ENCODE results near the gene P3H2.
"Not testable (repeated sequence)": the region's sequence is repeated elsewhere in the genome, so short reads cannot be mapped to it uniquely, and the experiment has no call there.

Gene P3H2, protein sequence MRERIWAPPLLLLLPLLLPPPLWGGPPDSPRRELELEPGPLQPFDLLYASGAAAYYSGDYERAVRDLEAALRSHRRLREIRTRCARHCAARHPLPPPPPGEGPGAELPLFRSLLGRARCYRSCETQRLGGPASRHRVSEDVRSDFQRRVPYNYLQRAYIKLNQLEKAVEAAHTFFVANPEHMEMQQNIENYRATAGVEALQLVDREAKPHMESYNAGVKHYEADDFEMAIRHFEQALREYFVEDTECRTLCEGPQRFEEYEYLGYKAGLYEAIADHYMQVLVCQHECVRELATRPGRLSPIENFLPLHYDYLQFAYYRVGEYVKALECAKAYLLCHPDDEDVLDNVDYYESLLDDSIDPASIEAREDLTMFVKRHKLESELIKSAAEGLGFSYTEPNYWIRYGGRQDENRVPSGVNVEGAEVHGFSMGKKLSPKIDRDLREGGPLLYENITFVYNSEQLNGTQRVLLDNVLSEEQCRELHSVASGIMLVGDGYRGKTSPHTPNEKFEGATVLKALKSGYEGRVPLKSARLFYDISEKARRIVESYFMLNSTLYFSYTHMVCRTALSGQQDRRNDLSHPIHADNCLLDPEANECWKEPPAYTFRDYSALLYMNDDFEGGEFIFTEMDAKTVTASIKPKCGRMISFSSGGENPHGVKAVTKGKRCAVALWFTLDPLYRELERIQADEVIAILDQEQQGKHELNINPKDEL

GRCh38 chr3:190120269-190121060 lies at the start of gene P3H2:
P3H2 (minus strand) TSS chr3:190120897; CDS start chr3:190120731, 166 bp downstream.
- no peak for DNase-seq

DNA sequence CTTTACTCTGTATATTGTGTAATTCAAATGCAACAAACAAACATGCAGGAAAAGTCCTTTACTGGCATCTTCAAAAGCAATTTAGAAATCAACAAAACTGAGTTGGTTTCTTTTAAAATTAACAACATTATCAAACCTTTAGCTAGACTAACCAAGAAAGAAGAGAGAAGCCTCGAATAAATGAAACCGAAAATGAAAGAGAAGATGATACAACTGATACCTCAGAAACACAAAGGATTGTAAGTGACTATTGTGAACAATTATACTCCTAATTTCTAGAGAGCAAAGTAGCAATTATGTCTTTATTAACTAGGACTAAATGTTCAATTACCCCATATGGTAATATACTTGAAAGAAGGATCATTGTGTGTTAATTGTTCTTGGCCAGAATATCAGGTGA lies 49.2 kb upstream of the P3H2 start:
- DNase-seq: no peak

DNA sequence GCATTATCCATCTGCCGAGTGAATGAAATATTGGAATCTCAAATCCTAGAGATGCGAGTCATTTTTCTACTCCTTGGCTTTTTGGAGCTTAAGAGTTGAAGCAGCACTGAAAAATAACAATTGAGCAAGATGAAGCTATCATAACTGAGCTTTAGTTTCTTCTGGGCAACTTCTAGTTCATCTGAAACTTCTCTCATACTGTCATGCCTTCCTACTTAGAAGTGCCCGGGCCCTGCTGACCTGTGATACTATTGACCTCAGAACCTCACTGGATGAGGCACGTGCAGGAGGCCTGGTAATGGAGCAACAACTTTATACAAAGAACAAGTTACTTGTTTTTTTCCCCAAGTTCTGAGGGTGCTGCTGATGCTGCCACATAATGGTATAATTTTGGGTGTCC lies 48.5 kb upstream of the P3H2 start:
- no peak for DNase-seq

DNA sequence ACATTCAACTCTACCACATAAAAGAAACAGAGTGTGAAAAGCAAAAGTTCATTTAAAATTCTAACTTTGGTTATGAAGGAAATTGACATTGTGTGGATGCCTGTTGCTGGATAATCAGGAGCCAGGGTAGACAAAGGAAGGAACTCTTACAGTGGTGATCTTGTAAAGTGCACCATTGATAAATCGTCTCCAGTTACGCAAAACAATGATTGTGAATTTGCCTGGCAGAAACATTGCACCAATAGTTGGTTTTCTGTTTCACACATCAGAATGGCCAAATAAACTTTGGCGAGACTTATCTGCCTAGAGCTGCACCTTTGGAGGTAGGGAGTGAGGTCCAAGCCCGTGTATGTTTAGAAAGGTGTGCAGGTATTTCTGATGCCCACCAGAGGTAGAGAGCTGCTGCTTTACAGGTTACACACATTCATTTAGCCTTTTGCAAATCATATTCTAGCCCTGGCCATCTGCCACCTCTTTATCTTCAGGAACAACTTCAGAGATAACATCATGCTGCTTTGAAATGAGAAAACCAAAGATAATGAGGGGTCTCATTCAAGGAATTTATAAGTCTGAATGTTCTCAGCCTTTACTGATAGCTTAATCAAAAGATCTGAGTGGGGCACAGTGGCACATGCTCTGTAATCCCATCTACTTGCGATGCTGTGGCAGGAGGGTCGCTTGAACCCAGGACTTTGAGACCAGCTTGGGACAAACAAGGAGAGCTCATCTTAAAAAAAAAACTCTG lies 47.4 kb upstream of the P3H2 start:
- DNase-seq: no peak

DNA sequence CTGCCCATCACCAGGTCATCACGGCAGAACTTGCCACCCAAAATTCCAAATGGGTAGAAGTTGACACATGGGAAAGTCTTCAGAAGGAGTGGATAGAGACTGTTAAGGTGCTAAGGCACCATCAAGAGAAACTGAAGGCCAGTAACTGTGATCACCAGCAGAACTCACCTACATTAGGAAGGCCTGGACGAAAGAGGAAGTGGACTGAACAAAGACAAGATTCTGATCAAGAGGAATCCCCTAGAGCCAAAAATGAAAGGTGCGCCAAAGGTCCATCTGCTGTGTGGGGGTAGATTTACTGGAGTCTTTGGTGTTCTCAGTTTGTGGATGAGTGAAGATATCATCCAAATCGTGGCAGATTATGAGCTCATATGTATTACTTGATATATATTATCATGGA lies 46.3 kb upstream of the P3H2 start:
- no peak for DNase-seq

- DNase-seq: no peak
Measured at GRCh38 chr3:190165253-190165652, 44.6 kb upstream of the P3H2 start.

DNA sequence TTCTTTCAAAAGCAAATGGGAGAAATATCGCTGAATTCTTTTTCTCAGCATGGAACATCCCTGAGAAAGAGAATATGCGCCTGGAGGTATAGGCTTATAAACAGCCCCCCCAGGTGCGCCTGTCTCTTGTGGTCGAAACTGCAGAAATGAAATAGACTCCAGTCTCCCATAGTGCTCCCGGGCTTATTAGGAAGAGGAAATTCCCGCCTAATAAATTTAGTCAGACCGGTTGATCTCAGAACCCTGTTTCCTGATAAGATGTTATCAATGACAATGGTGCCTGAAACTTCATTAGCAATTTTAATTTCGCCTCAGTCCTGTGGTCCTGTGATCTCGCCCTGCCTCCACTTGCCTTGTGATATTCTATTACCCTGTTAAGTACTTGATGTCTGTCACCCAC lies 41.3 kb upstream of the P3H2 start:
- DNase-seq: not testable (repeated sequence)

DNA sequence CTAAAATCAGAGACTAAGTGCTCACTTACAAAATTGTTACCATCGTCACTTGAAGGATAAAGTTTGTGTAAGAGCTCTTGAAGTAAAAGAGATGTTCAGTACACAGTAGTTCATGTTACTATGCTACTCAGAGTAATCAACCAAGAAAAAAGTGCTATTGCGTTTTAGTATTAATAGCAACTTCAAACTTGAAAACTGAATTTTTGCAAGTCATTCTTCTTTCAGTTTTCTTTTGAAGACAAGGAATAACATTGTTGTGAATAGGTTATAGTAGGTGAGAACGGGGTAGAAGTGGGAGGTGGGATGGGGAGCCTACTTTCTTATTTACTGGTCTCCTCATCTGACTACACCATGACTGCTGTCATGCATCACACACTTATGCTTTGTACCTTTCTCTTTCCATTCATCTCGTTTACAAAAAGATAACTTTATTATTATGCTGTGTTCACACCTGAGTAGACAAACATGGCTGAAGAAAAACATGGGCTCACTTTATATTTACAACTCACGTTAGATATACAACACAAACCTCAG lies 39.3 kb upstream of the P3H2 start:
- DNase-seq: no peak

GRCh38 chr3:190158261-190158660 lies 37.6 kb upstream of the P3H2 start:
- DNase-seq: no peak

DNA sequence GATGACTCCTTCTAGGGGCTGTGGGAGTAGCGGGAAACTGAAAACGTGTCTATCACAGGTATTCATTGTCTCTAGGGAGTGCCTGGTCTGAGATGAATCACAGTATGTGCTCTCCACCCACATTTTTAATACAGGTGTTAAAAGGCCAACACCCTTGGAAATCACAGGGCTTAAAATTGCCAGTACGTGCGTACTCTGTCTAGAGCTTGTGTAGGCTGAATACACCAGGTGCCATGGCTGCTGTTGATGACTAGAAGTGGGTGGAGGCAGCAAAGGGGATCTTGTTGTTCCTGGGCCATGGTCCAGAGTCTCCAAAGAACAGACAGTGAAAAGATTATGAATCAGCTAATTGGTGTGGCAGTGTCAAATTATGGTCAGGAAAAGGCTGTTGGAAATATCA lies 35.1 kb upstream of the P3H2 start:
- no peak for DNase-seq

GRCh38 chr3:190150681-190151080 lies 30.0 kb upstream of the P3H2 start:
- no peak for DNase-seq

DNA sequence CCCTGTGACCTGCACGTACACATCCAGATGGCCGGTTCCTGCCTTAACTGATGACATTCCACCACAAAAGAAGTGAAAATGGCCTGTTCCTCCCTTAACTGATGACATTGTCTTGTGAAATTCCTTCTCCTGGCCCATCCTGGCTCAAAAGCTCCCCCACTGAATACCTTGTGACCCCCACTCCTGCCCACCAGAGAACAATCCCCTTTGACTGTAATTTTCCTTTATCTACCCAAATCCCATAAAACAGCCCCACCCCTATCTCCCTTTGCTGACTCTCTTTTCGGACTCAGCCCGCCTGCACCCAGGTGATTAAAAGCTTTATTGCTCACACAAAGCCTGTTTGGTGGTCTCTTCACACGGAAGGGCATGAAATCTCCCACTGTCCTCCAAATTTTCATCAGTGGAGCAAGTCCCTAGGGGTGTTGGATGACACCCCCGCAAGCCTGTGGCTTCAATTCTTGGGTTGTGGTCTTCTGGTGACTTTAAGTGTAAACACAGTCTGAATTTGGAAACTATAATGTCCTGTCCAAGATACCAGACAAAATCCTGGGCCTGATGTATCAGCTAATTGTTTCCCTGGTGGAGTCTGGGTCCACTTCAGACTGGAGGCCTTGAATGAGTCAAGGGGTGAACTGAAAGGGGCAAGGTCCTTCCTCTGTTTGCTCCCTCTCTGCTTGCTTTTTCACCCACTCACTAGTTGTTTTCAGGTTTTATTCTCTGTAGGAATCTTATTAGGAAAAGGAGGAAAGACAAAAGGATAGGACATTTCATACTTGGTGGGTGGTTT lies 29.3 kb upstream of the P3H2 start:
- not testable (repeated sequence) for DNase-seq

DNA sequence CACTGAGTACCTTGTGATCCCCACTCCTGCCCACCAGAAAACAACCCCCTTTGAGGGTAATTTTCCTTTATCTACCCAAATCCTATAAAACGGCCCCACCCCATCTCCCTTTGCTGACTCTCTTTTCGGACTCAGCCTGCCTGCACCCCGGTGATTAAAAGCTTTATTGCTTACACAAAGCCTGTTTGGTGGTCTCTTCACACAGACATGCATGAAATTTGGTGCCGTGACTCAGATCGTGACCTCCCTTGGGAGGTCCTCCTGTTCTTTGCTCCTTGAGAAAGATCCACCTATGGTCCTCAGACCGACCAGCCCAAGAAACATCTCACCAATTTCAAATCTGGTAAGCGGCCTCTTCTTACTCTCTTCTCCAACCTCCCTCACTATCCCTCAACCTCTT lies 24.1 kb upstream of the P3H2 start:
- DNase-seq: not testable (repeated sequence)

DNA sequence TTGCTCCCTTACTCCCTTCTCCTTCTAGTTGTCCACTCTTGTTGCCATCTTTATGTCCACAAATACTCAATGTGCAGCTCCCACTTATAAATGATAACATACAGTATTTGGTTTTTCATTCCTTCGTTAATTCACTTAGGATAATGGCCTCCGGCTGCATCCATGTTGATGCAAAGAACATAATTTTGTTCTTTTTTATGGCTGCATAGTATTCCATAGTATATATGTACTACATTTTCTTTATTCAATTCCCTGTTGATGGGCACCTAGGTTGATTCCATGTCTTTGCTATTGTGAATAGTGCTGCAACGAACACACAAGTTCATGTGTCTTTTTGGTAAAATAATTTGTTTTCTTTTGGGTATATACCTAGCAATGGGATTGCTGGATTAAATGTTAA lies 21.3 kb upstream of the P3H2 start:
- DNase-seq: no peak

GRCh38 chr3:190139365-190139764 lies 18.7 kb upstream of the P3H2 start:
- no peak for DNase-seq

- no peak for DNase-seq
Measured at GRCh38 chr3:190132371-190132770, 11.7 kb upstream of the P3H2 start.

DNA sequence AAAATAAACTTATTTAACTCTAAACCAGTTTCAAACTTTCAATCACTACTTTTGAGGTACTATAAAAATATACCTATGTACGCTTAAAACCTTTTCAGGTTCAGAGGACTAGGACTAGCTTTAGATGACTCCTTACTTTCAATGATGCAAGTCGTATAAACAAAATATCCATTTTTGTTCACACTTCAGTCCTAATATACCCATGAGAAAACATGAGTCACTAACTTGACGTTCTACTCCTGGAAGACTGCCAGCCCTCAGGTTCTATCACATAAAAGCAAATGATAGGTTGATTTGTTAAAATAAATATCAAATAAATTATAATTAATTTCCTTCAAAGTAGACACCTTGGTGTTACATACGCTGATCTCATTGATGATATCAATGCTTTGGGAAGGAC lies 10.6 kb upstream of the P3H2 start:
- DNase-seq: no peak

DNA sequence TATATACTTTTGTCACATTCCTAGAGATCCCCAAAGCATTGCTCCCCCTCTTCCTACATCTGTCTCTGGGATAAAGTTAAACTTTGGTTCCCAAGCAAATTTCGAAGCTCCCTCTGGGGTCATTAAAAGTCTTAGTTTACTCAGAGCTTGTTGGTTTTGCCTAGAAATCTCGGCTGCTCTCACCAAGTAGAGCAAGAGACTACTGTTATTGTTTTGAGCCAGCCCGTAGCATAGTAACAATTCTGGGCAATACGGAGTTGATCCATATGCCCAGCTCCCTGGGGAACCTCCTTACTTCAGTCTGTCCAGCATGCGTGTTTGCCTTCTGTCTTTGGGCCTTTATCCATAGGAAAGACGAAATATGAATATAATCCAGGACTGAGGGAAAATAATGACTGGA lies 10.0 kb upstream of the P3H2 start:
- DNase-seq: no peak

DNA sequence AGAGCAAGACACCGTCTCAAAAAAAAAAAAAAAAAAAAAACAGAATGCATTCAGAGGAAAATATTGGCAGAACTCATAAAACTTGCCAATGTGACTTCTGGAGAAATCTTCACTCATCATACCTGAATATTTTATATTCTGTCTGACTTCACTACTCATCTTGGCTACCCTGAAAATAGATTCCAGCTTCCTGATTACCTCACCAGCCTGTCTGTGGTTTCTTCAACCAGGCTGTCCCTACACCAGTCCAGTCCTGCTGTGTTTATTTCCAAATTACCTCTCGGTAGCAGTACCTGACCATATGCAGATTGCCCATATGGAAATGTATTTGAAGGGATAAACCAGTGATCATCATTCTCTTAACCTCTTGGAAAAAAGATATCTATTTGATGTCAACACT lies 9.3 kb upstream of the P3H2 start:
- no peak for DNase-seq

DNA sequence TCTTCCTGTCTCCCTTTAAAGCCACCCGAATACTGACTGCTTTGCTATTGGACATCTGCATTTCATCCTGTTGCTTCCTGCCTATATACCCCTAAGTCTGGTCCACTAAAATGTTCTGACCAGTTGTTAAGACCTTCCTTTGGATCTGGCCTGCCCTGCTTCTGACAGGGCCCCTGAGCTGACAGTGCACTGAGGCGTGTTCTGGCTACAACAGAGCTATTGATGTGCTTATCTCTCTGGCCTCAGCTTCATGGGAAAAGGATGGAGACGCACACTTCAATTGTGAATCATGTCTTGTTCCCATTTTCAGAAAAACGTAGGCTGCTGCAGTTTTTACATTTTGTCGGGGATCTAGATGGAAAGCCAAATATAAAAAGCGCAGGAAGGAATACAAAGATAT lies 7.1 kb upstream of the P3H2 start:
- no peak for DNase-seq

GRCh38 chr3:190127195-190127594 lies 6.5 kb upstream of the P3H2 start:
- DNase-seq: no peak

Measured in activated CD4-positive, CD25-positive, alpha-beta regulatory T cell treated with anti-CD3 and anti-CD28 coated beads, Interleukin-2, amount 50 U/mL, for 72 hours (primary cell).